Astrocyte of the spinal cord (primary cell): Measurements from ENCODE around the gene ZNF785.
"Not testable (repeated sequence)": the region's sequence is repeated elsewhere in the genome, so short reads cannot be mapped to it uniquely, and the experiment has no call there.

ENCODE experiments used
- DNase-seq: peaks from one replicate; pipeline ENCODE4 v3.0.0; 2011; ENCODE audit warnings: low read depth, low spot score
- H3K4me3 ChIP-seq: 2 replicates; pipeline ENCODE4 v1.5.1; 2011; ENCODE audit warnings: low read depth, mild to moderate bottlenecking, low read length, moderate library complexity
- in situ Hi-C: cut with HindIII; loops from 2 replicates; pipeline ENCODE4 v1.10.0; 2017; ENCODE audit warnings: low sequenced_read_pairs
- TF ChIP-seq, protein P1 (sequence below): IDR thresholded peaks from 2 replicates; pipeline ENCODE4 v1.5.1; 2012; ENCODE audit warnings: low read depth, mild to moderate bottlenecking, low read length, inconsistent platforms

Gene ZNF785

DNA sequence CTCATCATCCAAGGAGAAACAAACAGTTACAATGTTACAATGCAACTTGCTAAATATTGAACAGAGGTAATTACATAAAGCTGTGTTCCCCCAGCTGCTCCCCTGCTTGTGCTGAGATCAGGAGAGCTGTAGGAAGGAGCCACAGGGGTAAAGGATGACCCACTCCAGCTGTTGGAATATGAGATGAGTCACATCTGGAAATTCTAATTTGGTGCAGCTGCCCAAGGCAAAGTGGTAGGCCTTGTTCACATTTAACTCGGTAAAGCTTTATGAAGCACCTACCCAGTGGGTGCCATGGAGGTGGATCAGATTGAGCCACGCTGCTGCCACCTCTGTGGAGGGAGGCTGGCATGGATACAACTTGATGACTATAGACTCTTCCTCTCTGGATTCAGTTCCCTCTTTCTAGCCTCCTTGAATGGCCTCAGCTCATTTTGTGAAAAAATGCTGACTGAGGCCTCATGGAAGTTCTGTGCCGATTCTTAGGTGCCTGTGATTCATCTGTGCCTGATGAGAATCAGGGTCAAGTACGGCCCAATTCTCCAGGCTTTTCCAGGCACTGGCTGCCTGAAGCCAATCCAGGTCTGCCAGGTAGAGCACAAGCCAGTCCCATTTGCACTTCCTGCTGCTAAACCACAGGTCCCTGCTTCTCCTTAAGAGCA lies 17.2 kb upstream of the ZNF785 start:
- in situ Hi-C loops: no loop called here
- DNase-seq: no peak
- H3K4me3 ChIP-seq: no peak overlapping the region
- TF ChIP-seq, protein P1, sequence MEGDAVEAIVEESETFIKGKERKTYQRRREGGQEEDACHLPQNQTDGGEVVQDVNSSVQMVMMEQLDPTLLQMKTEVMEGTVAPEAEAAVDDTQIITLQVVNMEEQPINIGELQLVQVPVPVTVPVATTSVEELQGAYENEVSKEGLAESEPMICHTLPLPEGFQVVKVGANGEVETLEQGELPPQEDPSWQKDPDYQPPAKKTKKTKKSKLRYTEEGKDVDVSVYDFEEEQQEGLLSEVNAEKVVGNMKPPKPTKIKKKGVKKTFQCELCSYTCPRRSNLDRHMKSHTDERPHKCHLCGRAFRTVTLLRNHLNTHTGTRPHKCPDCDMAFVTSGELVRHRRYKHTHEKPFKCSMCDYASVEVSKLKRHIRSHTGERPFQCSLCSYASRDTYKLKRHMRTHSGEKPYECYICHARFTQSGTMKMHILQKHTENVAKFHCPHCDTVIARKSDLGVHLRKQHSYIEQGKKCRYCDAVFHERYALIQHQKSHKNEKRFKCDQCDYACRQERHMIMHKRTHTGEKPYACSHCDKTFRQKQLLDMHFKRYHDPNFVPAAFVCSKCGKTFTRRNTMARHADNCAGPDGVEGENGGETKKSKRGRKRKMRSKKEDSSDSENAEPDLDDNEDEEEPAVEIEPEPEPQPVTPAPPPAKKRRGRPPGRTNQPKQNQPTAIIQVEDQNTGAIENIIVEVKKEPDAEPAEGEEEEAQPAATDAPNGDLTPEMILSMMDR: no peak

DNA sequence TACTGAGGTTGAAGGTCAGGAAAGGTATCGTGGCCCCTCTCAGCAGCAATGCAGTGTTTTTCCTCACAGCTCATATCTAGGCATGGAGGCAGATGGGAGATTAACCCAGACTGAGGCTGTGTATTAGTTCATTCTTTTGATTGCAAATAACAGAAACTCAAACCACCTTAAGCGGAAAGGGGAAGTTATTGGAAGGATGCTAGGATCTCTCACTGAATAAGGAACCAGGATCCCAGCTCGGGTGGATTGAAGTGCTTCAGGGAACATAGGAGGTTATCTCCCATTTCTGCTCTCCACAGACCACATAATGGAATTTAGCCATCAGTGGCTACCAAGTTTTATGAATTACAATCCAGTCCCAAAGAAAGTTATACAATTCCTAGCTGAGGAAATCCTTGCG lies 16.5 kb upstream of the ZNF785 start:
- DNase-seq: no peak
- in situ Hi-C loops: no loop called here
- no peak overlapping the region for H3K4me3 ChIP-seq
- TF ChIP-seq, protein P1: no peak

DNA sequence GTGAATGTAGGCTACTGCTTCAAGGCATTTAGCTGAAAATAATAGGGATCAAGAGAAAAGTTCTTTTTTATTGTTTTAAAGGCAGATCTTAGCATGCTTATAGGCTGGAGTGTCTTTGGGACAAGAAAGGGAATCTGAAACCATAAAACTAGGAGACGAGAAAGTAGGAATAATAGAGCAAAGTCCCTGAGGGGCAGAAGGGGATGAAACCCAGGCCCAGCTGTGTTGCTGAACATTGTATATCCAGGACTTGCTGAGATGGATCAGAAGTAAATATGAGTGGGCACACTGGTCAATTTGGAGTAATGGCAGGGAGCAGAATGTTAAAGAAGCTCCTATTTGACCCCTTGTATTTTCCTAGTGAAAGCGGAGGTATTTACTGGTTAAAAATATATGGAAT lies 15.4 kb upstream of the ZNF785 start:
- no peak overlapping the region for H3K4me3 ChIP-seq
- in situ Hi-C loops: no loop called here
- TF ChIP-seq, protein P1: no peak
- DNase-seq: no peak

DNA sequence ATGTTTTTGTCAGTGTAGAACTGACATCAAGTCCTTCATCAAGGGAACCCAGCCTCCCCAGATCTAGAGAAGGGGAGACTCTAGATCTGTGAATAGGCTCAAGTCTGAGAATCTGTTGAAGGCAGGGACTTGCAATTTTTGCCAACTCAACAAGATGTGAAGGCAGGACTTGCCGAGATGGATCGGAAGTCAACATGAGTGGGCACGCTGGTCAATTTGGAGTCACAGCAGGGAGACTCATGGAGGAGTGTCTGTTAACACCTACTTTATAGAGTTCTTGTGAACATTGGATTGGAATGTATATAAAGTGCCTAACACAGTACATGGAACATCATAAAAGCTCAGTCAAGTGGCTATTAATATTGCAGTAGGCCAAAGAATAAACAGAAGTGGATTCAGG lies 14.7 kb upstream of the ZNF785 start:
- in situ Hi-C loops: no loop called here
- H3K4me3 ChIP-seq: no peak overlapping the region
- TF ChIP-seq, protein P1: no peak
- no peak for DNase-seq

DNA sequence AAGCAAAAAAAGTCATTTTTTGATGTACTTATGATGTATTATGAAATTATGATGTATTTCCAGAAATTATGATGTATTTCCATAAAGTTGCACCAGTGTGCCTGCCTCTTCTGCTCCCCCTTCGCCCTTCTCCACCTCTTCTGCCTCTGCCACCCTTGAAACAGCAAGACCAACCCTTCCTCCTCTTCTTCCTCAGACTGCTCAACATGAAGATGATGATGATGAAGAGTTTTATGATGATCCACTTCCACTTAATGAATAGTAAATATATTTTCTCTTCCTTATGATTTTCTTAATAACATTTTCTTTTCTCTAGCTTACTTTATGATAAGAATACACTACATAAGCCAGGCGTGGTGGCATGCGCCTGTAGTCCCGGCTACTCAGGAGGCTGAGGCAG lies 7.4 kb upstream of the ZNF785 start:
- no peak overlapping the region for H3K4me3 ChIP-seq
- no peak for DNase-seq
- TF ChIP-seq, protein P1: no peak
- in situ Hi-C loops: no loop called here

DNA sequence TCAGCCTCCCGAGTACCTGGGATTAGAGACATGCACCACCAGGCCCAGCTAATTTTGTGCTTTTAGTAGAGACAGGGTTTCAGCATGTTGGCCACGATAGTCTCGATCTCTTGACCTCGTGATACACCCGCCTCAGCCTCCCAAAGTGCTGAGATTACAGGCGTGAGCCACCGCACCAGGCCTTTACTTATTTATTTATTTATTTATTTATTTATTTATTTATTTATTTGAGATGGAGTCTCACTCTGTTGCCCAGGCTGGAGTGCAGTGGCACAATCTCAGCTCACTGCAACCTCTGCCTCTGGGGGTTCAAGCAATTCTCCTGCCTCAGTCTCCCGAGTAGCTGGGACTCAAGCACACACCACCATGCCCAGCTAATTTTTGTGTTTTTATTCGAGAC lies 5.4 kb upstream of the ZNF785 start:
- in situ Hi-C loops, H3K4me3 ChIP-seq, DNase-seq: not testable (repeated sequence)

DNA sequence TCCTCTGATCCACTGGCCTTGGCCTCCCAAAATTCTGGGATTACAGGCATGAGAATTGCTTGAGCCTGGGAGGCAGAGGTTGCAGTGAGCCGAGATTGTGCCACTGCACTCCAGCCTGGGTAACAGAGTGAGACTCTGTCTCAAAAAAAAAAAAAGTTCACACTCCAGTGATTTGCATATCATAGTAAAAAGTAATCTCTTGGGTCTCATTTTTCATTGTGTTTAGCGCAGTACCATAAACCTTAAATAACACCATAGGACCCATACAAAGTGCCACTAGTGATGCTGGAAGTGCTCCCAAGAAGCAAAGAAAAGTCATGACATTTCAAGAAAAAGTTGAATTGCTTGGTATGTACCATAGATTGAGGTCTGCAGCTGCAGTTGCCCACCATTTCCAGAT lies 4.1 kb upstream of the ZNF785 start:
- DNase-seq, H3K4me3 ChIP-seq, in situ Hi-C loops: not testable (repeated sequence)

DNA sequence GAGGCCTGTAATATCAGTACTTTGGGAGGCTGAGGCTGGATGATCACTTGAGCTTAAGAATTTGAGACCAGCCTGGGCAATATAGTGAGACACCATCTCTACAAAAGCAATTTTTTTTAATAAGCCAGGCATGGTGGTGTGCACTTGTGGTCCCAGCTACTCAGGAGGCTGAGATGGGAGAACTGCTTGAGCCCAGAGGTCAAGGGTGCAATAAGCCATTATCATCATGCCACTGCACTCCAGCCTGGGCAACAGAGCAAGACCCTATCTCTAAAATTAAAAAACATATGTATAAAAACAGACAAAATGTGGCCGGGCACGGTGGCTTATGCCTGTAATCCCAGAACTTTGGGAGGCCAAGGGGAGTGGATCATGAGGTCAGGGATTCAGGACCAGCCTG lies 3.2 kb upstream of the ZNF785 start:
- no peak for DNase-seq
- TF ChIP-seq, protein P1: no peak
- no peak overlapping the region for H3K4me3 ChIP-seq
- in situ Hi-C loops: no loop called here
